Measurements from ENCODE around the gene SOX18. TPM values are rescaled to one million over a fixed set of nuclear protein-coding genes. Genes with fewer than 3 reads are reported as not detected.

Gene SOX18
- total RNA-seq, 1 donor from 2014 or later: 28.1 TPM

GRCh38 chr20:64080813-64081623, 31.6 kb upstream of the SOX18 start:
- DNase-seq (ENCODE audit: low spot score): no peak

DNA sequence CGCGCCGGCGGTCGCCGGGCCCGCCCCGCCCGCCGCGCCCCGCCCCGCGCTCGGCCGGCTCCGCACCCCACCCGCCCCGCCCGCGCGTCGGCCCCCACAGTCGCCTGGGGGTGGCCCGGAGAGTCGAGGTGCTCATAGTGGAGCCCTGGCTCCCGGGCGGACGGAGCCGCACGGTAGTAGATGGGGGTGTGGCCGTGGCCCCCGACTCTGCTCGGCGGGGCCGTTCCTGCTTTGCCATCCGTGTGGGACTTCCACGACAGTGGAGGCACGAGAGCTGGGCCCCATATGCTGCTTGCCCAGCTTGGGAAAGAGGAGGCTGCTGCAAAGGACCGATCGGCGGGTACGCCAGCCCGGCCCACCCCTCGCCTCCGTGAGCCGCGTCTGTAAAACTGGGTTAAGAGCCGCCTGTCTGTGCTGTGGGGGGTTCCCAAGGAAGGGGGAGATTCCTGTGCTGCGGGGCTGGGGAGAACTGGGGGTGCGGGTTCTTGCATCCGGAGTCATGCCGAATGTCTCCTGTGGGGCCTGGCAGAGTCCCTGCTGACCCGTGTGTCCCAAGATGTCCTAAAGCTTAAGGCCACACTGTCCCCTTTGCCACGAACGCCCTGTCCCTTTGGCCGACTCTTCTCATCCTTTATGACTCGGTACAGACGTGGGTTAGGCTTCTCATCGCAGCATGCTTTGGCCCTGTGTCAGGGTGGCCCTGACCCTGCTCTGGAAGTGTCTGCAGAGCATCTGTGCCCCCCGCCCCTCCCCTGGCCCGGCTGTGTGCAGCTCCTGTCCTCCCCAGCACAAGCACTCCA, 30.8 kb upstream of the SOX18 start, which contains the start of gene OPRL1:
Gene OPRL1 (plus strand): TSS at position 70 of the 800 bp plus-strand sequence. CDS start 12,639 bp downstream, outside the sequence.
- no peak for DNase-seq (ENCODE audit: low spot score)

GRCh38 chr20:64079273-64080012, 30.0 kb upstream of the SOX18 start, which contains the start of gene RGS19:
Gene RGS19 (minus strand): TSS chr20:64079518. CDS start chr20:64076886, 2,632 bp downstream.
- no peak for DNase-seq (ENCODE audit: low spot score)

DNA sequence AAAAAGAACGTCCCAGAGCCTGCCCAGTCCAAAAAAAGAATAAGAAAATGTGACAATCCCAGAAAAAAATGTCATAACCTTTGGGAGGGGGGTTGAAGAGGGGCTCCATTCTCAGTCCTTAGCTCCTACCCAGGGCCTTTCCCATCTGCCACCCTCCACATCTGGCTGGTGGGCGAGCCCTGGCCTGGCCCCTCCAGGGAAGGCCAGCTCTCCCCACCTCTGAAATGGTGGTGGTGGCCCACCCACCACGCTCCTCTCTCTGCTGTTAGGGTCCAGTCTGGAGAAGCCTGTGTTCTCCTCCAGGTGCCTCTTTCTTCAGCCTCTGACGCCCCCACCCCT, 29.5 kb upstream of the SOX18 start:
- no peak for DNase-seq (ENCODE audit: low spot score)

DNA sequence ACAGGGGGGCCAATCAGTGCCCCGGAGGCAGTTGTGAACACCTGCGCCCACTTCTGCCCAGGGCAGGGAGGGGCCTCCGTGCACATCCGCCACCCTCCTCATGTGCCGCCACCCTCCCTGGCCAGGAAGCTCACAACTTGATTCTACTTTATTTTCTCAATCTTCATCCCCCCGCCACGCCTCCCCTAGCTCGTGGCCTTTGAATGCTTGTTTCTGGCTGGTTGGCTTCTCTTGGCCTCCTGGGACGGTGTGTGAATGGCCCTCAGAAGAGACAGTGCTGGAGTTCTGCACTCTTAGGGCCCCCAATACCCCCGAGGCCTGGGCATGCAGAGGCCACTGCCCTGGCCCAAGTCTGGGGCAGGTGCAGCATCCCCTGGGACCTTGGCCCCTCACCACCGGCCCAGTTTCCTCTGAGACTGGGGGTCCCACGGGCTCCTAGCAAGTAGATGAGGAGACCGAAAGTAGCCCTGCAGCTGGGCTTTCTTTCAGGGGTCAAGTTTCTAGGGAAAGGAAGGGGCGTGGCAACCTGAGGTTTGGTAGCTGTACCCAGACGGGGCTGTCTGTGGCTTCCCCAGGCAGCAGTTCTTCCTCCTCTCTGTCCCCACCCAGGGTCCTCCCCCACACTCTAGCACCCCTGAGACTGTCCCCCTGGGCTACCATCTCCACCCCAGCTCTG, 28.6 kb upstream of the SOX18 start:
- no peak for DNase-seq (ENCODE audit: low spot score)

DNA sequence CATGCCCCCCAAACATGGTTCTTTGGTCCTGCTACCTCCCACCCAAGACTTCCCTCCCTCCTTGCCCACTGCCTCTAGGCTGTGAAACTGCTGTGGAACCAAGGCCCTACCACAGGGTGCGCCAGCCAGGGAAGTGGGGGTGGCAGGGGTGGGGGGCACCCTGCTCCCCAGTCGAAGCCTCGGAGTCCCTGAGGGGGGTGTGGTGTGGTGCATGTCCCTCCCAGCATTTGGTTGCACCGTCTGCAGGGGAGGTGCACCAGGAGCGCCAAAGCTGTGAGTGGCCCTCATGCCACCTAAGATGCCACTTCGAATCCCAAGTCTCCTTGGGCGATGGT, 28.1 kb upstream of the SOX18 start:
- DNase-seq (ENCODE audit: low spot score): no peak

DNA sequence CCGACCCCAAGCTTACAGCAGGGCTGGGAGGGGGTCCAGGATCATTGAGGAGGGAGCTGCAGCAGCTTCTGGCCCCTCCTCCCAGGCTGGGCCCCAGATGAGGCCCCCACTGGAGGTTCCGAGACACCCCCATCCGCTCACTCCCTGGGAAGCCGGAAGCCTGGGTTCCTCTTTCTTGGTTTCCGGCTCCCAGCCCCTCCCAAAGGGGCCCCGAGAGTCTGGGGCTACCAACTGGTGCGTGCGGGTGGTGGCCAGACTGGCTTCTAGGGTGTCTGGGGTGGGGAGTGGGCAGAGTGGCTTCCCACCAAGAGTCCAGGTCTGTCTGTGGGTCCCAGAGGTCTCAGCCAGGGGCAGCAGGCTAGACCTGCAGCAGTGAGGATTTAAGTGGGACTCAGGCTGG, 27.7 kb upstream of the SOX18 start:
- DNase-seq (ENCODE audit: low spot score): no peak

- DNase-seq (ENCODE audit: low spot score): no peak
These were observed 26.9 kb upstream of the SOX18 start for GRCh38 chr20:64076061-64076997.

- DNase-seq (ENCODE audit: low spot score): no peak
These were observed 26.1 kb upstream of the SOX18 start for GRCh38 chr20:64075556-64075955.

- no peak for DNase-seq (ENCODE audit: low spot score)
These were observed 25.5 kb upstream of the SOX18 start for GRCh38 chr20:64074963-64075362.

DNA sequence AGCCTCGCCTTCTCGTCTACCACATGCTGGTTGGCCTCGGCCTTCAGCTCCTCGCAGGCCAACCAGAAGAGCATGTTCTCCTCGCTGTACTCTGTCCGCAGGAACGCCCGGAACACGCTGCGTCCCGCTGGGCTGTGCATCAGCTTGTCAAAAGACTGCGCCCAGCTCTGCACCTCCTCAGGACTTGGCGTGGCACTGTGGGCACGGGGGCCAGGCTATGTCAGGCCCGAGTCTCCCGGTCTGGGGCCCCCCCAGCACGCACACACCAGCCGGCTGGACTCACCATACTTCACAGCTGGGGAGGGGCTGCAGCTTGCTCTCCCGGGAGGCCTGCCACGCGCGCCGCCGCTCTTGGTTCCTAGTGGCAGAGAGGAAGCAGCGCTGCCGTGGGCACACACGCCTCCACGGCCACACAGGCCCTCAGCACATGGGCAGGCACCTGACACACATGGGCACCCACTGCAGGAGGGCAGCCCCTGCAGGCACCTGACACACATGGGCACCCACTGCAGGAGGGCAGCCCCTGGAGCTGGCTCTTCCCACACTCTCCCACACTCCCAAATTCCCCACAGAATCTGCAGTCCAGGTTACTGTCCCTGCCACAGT, 24.8 kb upstream of the SOX18 start:
- DNase-seq (ENCODE audit: low spot score): no peak

DNA sequence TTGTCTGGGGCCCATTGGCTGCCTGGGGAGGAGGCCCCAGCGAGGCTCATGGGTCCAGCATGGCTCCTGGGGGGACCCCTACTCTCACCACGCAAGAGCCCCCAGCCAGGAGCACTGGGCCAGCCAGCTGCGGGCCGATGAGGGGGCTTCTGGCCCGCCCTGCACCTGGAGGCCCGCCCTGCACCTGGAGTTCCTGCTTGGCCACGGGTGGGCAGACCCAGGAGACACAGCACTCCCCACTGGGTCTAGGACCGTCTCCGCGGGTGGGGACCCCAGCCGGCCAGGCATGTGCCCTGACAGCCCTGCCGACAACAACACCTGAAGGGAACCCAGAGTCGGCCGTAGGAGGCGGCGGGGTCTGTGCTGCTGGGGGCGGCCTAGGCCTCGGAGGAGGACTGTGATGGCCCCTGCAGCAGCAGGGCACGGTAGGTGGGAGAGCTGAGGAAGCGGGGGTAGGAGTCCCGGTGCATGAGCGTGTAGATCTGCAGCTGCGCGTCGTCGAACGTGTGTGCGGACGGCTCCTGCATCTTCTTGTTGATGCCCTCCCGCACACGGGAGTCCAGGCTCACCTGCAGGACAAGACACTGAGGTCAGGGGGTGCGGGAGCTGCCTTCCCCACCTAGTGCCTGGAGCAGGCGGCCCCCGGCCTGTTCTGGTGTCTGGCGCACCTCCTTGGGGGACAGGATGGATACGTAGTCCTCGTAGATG, 24.2 kb upstream of the SOX18 start:
- no peak for DNase-seq (ENCODE audit: low spot score)

DNA sequence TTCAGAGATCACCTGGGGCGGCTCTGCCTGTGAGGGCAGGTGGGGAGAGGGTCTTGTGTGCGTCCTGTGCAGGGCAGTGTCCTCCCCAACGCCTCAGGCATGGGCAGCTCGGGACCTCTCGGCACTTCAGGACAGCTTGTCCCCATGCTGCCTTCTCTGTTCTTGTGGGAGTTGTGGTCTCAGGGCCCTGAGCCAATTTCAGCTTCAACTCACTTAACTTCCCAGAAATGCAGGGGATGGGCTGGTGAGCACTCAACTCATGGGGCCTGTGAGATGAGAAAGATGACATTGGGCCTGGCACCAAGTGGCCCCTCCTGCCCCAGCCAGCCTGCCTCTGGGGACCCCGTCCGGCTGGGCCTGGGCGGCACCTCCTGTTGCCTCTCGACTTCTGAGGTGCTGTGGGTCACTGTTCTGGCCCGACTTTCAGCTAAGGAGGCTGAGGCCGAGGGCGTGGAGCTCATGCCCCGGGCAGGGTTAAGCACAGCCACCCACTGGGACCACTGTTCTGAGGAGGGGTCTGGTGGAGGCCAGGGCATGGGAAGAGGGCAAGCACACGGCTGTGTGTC, 23.1 kb upstream of the SOX18 start:
- DNase-seq (ENCODE audit: low spot score): no peak

DNA sequence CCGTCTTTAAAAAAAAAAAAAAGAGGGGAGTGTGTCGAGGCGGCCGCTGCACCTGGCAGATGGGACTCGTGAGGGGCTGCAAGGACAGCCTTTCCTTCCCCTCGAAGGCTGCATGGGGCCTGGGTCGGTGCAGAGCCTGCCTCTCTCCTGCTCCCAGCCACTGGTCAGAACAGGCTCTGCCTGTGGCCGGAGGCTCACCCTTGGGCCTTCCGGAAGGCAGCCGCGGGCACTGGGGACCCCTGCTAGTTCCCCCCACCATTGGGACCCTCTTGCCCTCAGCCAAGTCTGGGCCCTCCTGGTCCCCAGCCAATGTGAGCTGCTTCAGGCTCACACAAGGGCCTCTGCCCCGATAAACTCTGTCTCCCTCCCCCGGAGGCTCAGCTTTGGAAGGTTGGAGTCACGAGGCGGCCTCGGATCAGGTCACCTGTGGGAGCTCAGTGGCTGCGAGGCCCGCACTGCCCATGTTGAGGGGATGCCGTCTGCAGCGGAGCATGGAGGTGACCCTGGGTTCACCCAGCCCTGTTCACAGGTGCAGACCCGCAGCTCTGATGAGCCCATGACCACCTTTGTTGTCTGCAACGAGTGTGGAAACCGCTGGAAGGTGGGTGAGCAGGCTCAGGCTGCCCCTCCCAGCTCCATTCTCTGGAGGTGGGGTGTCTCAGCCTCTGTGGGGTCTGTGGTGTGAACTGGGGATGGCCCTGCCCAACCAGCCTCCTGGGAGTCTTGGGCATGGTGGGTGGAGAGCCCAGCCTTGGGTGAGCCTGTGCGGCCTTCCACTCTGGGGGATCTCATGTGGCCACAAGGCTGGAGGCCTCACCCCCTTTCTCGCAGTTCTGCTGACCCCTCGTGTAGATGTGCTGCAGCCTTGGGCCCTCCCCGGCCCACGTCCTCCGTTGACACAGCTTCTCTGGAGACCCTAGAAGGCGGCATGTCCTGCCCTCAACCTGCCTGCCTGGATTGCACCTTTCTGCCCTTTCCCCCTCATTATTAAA, 22.2 kb upstream of the SOX18 start:
- DNase-seq (ENCODE audit: low spot score): no peak

DNA sequence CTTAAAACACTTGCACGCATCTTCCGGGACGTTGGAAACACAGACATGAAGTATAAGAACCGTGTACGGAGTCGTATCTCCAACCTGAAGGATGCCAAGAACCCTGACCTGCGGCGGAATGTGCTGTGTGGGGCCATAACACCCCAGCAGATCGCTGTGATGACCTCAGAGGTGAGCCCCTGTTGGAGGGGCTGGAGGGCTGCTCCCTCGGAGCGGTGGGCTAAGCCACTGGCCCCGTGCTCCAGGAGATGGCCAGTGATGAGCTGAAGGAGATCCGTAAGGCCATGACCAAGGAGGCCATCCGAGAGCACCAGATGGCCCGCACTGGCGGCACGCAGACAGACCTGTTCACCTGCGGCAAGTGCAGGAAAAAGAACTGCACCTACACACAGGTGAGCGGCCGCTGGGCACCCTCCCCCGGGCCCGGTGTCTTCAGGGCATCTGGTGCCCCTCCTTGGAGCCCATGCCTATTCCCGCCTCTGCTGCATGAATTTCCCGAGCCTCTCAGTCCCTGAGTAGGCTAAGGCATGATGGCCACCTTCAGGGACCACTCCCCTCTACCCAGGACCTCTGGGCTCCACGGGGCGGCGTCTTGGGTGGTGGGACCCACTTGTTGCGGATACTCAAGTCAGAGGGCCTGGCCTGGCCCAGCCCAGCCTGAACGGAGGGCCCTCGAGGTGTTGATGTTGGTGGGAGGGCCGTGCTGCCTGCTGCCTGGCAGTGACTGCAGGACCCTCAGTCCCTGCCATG, 21.0 kb upstream of the SOX18 start:
- DNase-seq (ENCODE audit: low spot score): no peak

DNA sequence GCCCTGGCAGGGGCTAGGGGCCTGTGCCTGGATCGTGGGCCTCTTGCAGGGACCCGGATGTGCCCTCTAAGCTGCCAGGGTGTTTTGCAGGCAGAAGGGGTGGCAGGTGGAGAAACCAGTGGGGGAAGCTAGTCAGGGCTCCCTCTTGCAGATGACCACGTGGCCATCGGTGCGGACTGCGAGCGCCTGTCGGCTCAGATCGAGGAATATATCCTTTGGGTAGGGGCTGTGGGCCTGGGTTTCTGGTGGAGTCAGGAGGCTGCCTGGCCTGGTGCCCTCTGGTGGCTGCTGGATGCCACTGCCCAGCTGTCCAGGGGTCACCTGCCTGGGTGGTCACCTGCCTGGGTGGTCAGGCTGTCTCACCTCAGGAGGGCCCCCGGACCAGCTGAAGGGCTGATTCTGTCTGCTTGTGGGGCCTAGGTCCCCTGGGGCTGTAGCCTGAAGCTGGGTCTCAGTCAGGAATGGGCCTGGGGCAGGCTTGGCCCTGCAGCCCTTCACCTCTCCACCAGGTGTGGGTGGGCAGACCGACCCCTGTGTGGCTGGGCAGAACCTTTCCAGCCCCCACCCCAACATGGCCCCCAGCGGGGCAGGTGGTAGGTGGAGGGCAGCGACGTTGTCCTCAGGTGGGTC, 20.3 kb upstream of the SOX18 start:
- DNase-seq (ENCODE audit: low spot score): no peak

- no peak for DNase-seq (ENCODE audit: low spot score)
These were observed 19.8 kb upstream of the SOX18 start for GRCh38 chr20:64069209-64069613.

Measured in ureter (tissue), 1 donor.